OCI-M1 (cell line): Measurements from ENCODE around the gene CYP2U1.
"Not testable (repeated sequence)": the region's sequence is repeated elsewhere in the genome, so short reads cannot be mapped to it uniquely, and the experiment has no call there.

Source experiments
- DNase-seq: peaks from one replicate; lab custom pipeline; 2025; lab: John Stamatoyannopoulos, UW

The CYP2U1 gene

GRCh38 chr4:107930821-107931774, at the start of gene CYP2U1:
Gene CYP2U1 (plus strand): TSS chr4:107931549. CDS start chr4:107931644, 95 bp downstream.
- peak; percentile 80 for DNase-seq

GRCh38 chr4:107885865-107886264, 45.5 kb upstream of the CYP2U1 start:
- DNase-seq = no peak

- DNase-seq = peak; percentile 41
These were observed 43.1 kb upstream of the CYP2U1 start for GRCh38 chr4:107888237-107888636.

- DNase-seq = no peak
These were observed 40.6 kb upstream of the CYP2U1 start for GRCh38 chr4:107890779-107891178.

- no peak for DNase-seq
These were observed 40.0 kb upstream of the CYP2U1 start for GRCh38 chr4:107891299-107891698.

- DNase-seq = no peak
These were observed 37.9 kb upstream of the CYP2U1 start for GRCh38 chr4:107893171-107894137.

GRCh38 chr4:107894138-107894603, 37.2 kb upstream of the CYP2U1 start:
- no peak for DNase-seq

- DNase-seq = peak; percentile 27
These were observed 35.1 kb upstream of the CYP2U1 start for GRCh38 chr4:107896158-107896645.

GRCh38 chr4:107896646-107897045, 34.7 kb upstream of the CYP2U1 start:
- DNase-seq = no peak

GRCh38 chr4:107897823-107898222, 33.5 kb upstream of the CYP2U1 start:
- DNase-seq = no peak

- DNase-seq = no peak
These were observed 31.3 kb upstream of the CYP2U1 start for GRCh38 chr4:107900067-107900466.

GRCh38 chr4:107900508-107900907, 30.8 kb upstream of the CYP2U1 start:
- no peak for DNase-seq

- DNase-seq = no peak
These were observed 30.0 kb upstream of the CYP2U1 start for GRCh38 chr4:107901213-107901934.

- DNase-seq = no peak
These were observed 28.6 kb upstream of the CYP2U1 start for GRCh38 chr4:107902715-107903114.

GRCh38 chr4:107905082-107905481, 26.3 kb upstream of the CYP2U1 start:
- not testable (repeated sequence) for DNase-seq

GRCh38 chr4:107906458-107907100, 24.8 kb upstream of the CYP2U1 start:
- DNase-seq = no peak

GRCh38 chr4:107908377-107908776, 23.0 kb upstream of the CYP2U1 start:
- no peak for DNase-seq

GRCh38 chr4:107913283-107913899, 18.0 kb upstream of the CYP2U1 start:
- DNase-seq = peak; percentile 87

- DNase-seq = no peak
These were observed 16.1 kb upstream of the CYP2U1 start for GRCh38 chr4:107915220-107915619.

GRCh38 chr4:107916623-107917022, 14.7 kb upstream of the CYP2U1 start:
- DNase-seq = no peak

- no peak for DNase-seq
These were observed 13.8 kb upstream of the CYP2U1 start for GRCh38 chr4:107917500-107917899.
